PFSK-1 (cell line): ENCODE data around the gene AOPEP.

Experiments used
- FOXP2 ChIP-seq: optimal IDR thresholded peaks from 2 replicates; pipeline ENCODE3; 2011; ENCODE audit warnings: borderline replicate concordance, control low read depth, inconsistent platforms; ENCODE audit not compliant: insufficient read depth; ENCODE audit errors: extremely low read length, extremely low read depth
- POLR2AphosphoS5 ChIP-seq: IDR thresholded peaks from 2 replicates; pipeline ENCODE4 v1.6.1; 2012; ENCODE audit warnings: low read depth, mild to moderate bottlenecking, control low read depth, low read length, moderate library complexity
- REST ChIP-seq, 2 experiments: IDR thresholded peaks; 2 replicates each; pipeline versions ENCODE4 v1.6.1 to v1.8.0; 2011 to 2012; ENCODE audit warnings: low read depth in 2 of 2, low read length in 2 of 2, control low read depth in 1 of 2, inconsistent platforms in 1 of 2, mild to moderate bottlenecking in 1 of 2, moderate library complexity in 1 of 2; ENCODE audit not compliant: insufficient read depth in 1 of 2
- SIN3A ChIP-seq: IDR thresholded peaks from 2 replicates; pipeline ENCODE4 v1.6.1; 2012; ENCODE audit warnings: mild to moderate bottlenecking, low read length, moderate library complexity, borderline replicate concordance; ENCODE audit not compliant: insufficient read depth
- TAF1 ChIP-seq: IDR thresholded peaks from 2 replicates; pipeline ENCODE4 v1.6.1; 2012; ENCODE audit warnings: low read length, control low read depth, borderline replicate concordance; ENCODE audit not compliant: insufficient read depth

The AOPEP gene

GRCh38 chr9:95102572-95102971, 376.1 kb downstream of the AOPEP start:
- TF ChIP-seq TAF1 (no peak), POLR2AphosphoS5 (no peak), FOXP2 (no peak), REST (IDR thresholded peaks at IDR 0.05; ENCODE audit: insufficient read depth in 1 of 2, low read depth in 2 of 2, low read length in 2 of 2) (no peak), SIN3A (no peak)

GRCh38 chr9:95103281-95103771, 376.8 kb downstream of the AOPEP start:
- TF ChIP-seq TAF1, result no peak

GRCh38 chr9:95103871-95104580, 377.5 kb downstream of the AOPEP start:
- TF ChIP-seq REST (IDR thresholded peaks at IDR 0.05; ENCODE audit: insufficient read depth in 1 of 2, low read depth in 2 of 2, low read length in 2 of 2), result no peak
- no peak for TF ChIP-seq POLR2AphosphoS5
- TF ChIP-seq TAF1, result no peak
- TF ChIP-seq SIN3A, result no peak
- no peak for TF ChIP-seq FOXP2

- TF ChIP-seq SIN3A (no peak), REST (IDR thresholded peaks at IDR 0.05; ENCODE audit: insufficient read depth in 1 of 2, low read depth in 2 of 2, low read length in 2 of 2) (no peak), POLR2AphosphoS5 (no peak), TAF1 (no peak), FOXP2 (no peak)
Observed at GRCh38 chr9:95104581-95104960, 378.1 kb downstream of the AOPEP start.

- TF ChIP-seq SIN3A (no peak), FOXP2 (no peak), REST (IDR thresholded peaks at IDR 0.05; ENCODE audit: insufficient read depth in 1 of 2, low read depth in 2 of 2, low read length in 2 of 2) (no peak), POLR2AphosphoS5 (no peak)
Observed at GRCh38 chr9:95104980-95105379, 378.5 kb downstream of the AOPEP start.
